A549 (cell line): ENCODE results near the gene PRR32. TPM values are rescaled to one million over a fixed set of nuclear protein-coding genes. Genes with fewer than 3 reads are reported as not detected.
A peak's percentile ranks its signal among the peaks of the same experiment; 100 is the strongest.

Source experiments
- ATAC-seq, 2 experiments: fragments of 200-7000 bp in 1 of 2; fragments of >200 bp in 1 of 2; cut with Nextera tagmentation in 1 of 2; cut with Tn5 transposase in 1 of 2; 3 replicates each; pipeline versions ENCODE4 v1.8.0 to v1.9.1; 2018 to 2020; ENCODE audit warnings: mild to moderate bottlenecking in 1 of 2, moderate library complexity in 1 of 2
- CTCF ChIA-PET: fragments of 300-600 bp; sonication (Branson Sonifier 250); formaldehyde crosslinking; extraction: SDS; loops from one replicate; lab custom pipeline; 2021; ENCODE audit warnings: antibody characterized with exemption, inconsistent platforms; lab: Yijun Ruan, JAX
- POLR2A ChIA-PET: fragments of 350-600 bp; formaldehyde crosslinking; extraction: SDS; loops from one replicate; lab custom pipeline; 2021; ENCODE audit warnings: antibody characterized with exemption, inconsistent platforms; lab: Yijun Ruan, JAX
- DNase-seq, 2 experiments: peaks; one replicate each; pipeline versions ENCODE4 v3.0.0 to v3.0.0-alpha.2; 2011 to 2016; ENCODE audit warnings: low read depth in 1 of 2, low spot score in 1 of 2
- FAIRE-seq: peaks from 2 replicates; lab custom pipeline; 2011; peaks lifted over from hg19 to GRCh38; lab: Jason Lieb, UNC
- H3K27ac ChIP-seq, 2 experiments: fragments of >200 bp; sonication (Bioruptor Twin); formaldehyde crosslinking; 3 replicates each; pipeline ENCODE4 v1.5.1; 2016 to 2017
- H3K4me1 ChIP-seq: fragments of >200 bp; sonication (Bioruptor Twin); formaldehyde crosslinking; 3 replicates; pipeline ENCODE4 v1.6.1; 2016
- H3K4me2 ChIP-seq: fragments of >200 bp; sonication (Bioruptor Twin); formaldehyde crosslinking; 3 replicates; pipeline ENCODE4 v1.6.1; 2016
- H3K4me3 ChIP-seq: fragments of >200 bp; sonication (Bioruptor Twin); formaldehyde crosslinking; 3 replicates; pipeline ENCODE4 v1.5.1; 2016
- H3K9me3 ChIP-seq: fragments of >200 bp; sonication (Bioruptor Twin); formaldehyde crosslinking; 3 replicates; pipeline ENCODE4 v1.6.1; 2016
- ATOH8 ChIP-seq: fragments of 250-450 bp; sonication (Bioruptor Pico); IDR thresholded peaks from 2 replicates; pipeline ENCODE4 v1.5.0; 2020; ENCODE audit warnings: low read depth, mild to moderate bottlenecking, moderate library complexity
- CBX2 ChIP-seq: fragments of 200-600 bp; sonication (generic); IDR thresholded peaks from 2 replicates; pipeline ENCODE4 v1.6.1; 2016; ENCODE audit warnings: low read depth, mild to moderate bottlenecking, borderline replicate concordance
- CBX8 ChIP-seq: fragments of 200-600 bp; sonication (generic); IDR thresholded peaks from 2 replicates; pipeline ENCODE4 v1.6.1; 2016
- HDAC2 ChIP-seq: fragments of 200-600 bp; sonication (generic); IDR thresholded peaks from 2 replicates; pipeline ENCODE4 v1.6.1; 2016
- HOXB5 ChIP-seq: fragments of 250-450 bp; sonication (Bioruptor Pico); IDR thresholded peaks from 2 replicates; pipeline ENCODE4 v1.5.0; 2020; ENCODE audit warnings: mild to moderate bottlenecking, moderate library complexity
- JUNB ChIP-seq: fragments of >200 bp; sonication (Bioruptor Twin); formaldehyde crosslinking; IDR thresholded peaks from 2 replicates; pipeline ENCODE4 v1.6.1; 2016
- MAFK ChIP-seq: fragments of 450-650 bp; IDR thresholded peaks from 2 replicates; pipeline ENCODE4 v1.6.1; 2014; ENCODE audit not compliant: partially characterized antibody
- PHF8 ChIP-seq: fragments of 200-600 bp; sonication (generic); IDR thresholded peaks from 2 replicates; pipeline ENCODE4 v1.6.1; 2016; ENCODE audit warnings: low read depth, mild to moderate bottlenecking, antibody characterized with exemption, moderate library complexity, borderline replicate concordance
- POLR2A ChIP-seq: IDR thresholded peaks from 2 replicates; pipeline ENCODE4 v1.6.1; 2012; ENCODE audit warnings: mild to moderate bottlenecking, low read length
- USF2 ChIP-seq: fragments of 450-650 bp; IDR thresholded peaks from 2 replicates; pipeline ENCODE4 v1.6.1; 2014; ENCODE audit warnings: antibody characterized with exemption
- ZFP36 ChIP-seq: fragments of 450-650 bp; IDR thresholded peaks from 2 replicates; pipeline ENCODE4 v1.6.1; 2014; ENCODE audit warnings: borderline replicate concordance; ENCODE audit not compliant: partially characterized antibody
- WGBS: methylation state at CpG from one replicate; pipeline ENCODE4 v1.1.6; 2017; ENCODE audit errors: missing lambda C conversion rate; 5-methylcytosine and 5-hydroxymethylcytosine counted together
- polyA plus RNA-seq, 4 experiments: library from polyadenylated mRNA; depleted of rRNA in 3 of 4; stranded (reverse); fragments of >200 nt; fragmentation: RNase III in 1 of 4; extraction: RNeasy Plus Mini Kit Qiagen cat#74134 plus additional on column Dnase treatment in 1 of 4; gene quantifications; 2 replicates in 3 of 4; 3 replicates in 1 of 4; pipeline ENCODE4 v1.2.3, GENCODE V29; 2011 to 2017

PRR32 gene
- polyA plus RNA-seq, 2 of the 4 experiments (the other 2 are of a cell fraction), result not detected

- TF ChIP-seq HOXB5 (no peak), MAFK (no peak), ATOH8 (CRISPR knock-in tag) (no peak), CBX8 (no peak), JUNB (no peak), POLR2A (no peak)
These were observed 27.6 kb downstream of the PRR32 start (continued) for GRCh38 chrX:126847143-126847542.

- H3K9me3 ChIP-seq, result no peaks in the 10 kb centered on the region
- H3K27ac ChIP-seq, result no peak overlapping the region
- no peak for TF ChIP-seq ZFP36
- no peak for TF ChIP-seq PHF8
- no peak for TF ChIP-seq MAFK
- no peak for TF ChIP-seq CBX2
- TF ChIP-seq USF2, result no peak
- no peak for TF ChIP-seq HDAC2
- TF ChIP-seq, all 56 proteins: peak for 0
- Histone ChIP-seq H3K4me3 (no peak overlapping the region), H3K4me2 (no peak overlapping the region), H3K4me1 (no peaks in the 10 kb centered on the region)
- no peak for DNase-seq
- CTCF ChIA-PET, result no interaction called here
- FAIRE-seq, result peak; percentile 28
- POLR2A ChIA-PET, result no interaction called here
- no peak for ATAC-seq
- 8% methylated on average over 5 of the region's 5 CpGs for WGBS
These were observed 36.5 kb downstream of the PRR32 start for GRCh38 chrX:126855839-126856524.
